HG03571 (cell line): ENCODE data around the gene GATA1.
A peak's percentile ranks its signal among the peaks of the same experiment; 100 is the strongest.

ENCODE experiments used
- ATAC-seq: cut with Tn5 transposase; IDR thresholded peaks from one replicate; pipeline ENCODE4 v1.9.1; 2021; ENCODE audit not compliant: unreplicated experiment

The GATA1 gene

DNA sequence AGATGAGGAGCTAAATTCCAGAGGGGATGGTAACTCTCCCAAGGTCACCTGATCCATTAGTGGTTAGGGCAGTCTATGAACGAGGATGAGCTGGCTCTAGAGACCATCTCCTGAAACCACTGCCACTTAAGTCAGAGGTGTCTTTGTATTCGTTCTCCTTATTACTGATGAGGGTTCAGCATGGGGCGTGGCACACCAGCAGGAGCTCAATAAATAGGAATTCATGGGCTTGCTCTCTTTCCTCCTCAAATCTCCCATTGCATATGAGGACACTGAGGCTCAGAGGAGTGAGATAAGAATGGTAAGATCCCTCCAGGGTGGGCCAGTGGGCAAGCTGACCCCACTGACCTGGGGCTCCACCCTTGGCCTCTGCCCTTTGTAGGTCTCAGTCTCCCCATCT, 1.7 kb upstream of the GATA1 start:
- ATAC-seq = no peak

- no peak for ATAC-seq
These were observed 1.2 kb upstream of the GATA1 start for GRCh38 chrX:48785186-48785539.

DNA sequence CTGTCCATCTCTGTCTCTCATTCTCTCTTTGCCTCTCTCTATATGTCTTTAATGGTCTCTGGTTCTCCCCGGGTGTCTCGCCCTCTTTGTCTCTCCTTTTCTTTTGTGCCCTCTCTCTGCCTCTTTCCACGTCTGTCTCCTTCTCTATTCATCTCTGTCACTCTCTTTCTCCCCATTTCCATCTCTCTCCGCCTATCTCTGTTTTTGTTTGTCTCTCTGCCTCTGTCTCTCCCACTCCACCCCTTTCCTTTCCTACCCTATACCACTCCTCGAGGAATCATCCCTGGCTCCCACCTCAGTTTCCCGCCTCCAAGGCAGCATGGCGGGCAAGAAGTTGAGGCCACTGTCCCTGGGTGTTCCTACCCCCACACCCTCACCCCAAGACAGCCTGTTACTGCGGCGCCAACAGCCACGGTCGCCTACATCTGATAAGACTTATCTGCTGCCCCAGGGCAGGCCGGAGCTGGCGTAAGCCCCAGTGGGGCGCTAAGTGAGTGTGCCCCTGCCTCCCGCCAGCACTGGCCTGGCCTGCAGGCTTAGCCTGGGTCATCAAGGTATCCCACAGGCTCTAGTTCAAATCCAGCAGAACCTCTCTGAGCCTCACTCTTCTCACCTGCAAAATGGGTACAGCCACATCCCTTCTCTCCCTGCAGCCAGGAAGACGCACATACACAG, 713 bp upstream of the GATA1 start:
- ATAC-seq = no peak

- no peak for ATAC-seq
These were observed 575 bp downstream of the GATA1 start for GRCh38 chrX:48786825-48787504.

- ATAC-seq = no peak
These were observed 1.4 kb downstream of the GATA1 start for GRCh38 chrX:48787505-48788443.

- no peak for ATAC-seq
These were observed 3.2 kb downstream of the GATA1 start for GRCh38 chrX:48789366-48790220.

- ATAC-seq = no peak
These were observed 4.1 kb downstream of the GATA1 start for GRCh38 chrX:48790477-48790876.

DNA sequence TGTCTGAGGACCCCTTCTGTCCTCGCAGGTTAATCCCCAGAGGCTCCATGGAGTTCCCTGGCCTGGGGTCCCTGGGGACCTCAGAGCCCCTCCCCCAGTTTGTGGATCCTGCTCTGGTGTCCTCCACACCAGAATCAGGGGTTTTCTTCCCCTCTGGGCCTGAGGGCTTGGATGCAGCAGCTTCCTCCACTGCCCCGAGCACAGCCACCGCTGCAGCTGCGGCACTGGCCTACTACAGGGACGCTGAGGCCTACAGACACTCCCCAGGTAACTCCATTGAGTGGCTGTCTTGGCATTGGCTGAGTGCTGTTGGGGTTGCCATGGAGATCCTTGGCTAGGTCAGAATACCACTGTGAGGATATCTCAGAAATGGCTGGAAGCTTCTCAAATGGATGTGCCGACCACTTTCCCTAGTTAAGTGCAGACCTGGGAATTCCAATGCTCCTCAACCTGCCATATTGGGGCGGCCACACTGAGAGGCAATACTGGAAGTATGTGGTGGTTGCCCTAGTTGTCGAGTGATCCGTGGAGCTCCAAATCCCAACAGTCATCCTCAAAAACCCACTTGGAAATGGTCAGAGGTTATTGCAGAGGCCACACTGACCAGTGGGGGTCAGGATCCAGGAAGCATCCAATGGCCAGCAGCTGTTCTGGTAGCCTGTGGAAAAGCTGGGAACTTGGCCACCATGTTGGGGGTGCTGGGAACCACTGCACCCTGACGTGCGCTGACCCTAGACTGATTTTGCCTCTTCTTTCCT, 4.9 kb downstream of the GATA1 start:
- ATAC-seq = no peak

GRCh38 chrX:48792219-48792618, 5.8 kb downstream of the GATA1 start:
- no peak for ATAC-seq

- ATAC-seq = no peak
These were observed 7.5 kb downstream of the GATA1 start for GRCh38 chrX:48793935-48794334.

GRCh38 chrX:48794340-48794910, 8.0 kb downstream of the GATA1 start:
- ATAC-seq = no peak

GRCh38 chrX:48794911-48795515, 8.6 kb downstream of the GATA1 start:
- no peak for ATAC-seq

DNA sequence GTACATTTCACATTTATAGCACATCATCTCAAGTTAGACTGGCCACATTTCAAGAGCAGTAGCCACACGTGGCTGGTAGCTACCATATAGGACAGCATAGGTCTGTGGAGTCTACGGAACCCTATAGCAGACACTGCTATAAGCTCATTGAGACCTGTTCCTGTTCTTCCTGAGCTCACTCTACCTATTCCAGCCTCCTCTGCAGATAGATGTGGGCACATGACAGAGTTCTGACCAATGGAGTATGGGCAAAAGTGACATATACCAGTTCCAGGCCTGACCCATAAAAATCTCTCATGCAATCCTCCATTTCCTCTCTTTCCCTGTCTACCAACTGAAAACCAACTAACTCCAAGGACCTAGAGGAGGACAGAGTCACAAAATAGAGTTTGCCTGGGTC, 11.9 kb downstream of the GATA1 start:
- ATAC-seq = no peak

DNA sequence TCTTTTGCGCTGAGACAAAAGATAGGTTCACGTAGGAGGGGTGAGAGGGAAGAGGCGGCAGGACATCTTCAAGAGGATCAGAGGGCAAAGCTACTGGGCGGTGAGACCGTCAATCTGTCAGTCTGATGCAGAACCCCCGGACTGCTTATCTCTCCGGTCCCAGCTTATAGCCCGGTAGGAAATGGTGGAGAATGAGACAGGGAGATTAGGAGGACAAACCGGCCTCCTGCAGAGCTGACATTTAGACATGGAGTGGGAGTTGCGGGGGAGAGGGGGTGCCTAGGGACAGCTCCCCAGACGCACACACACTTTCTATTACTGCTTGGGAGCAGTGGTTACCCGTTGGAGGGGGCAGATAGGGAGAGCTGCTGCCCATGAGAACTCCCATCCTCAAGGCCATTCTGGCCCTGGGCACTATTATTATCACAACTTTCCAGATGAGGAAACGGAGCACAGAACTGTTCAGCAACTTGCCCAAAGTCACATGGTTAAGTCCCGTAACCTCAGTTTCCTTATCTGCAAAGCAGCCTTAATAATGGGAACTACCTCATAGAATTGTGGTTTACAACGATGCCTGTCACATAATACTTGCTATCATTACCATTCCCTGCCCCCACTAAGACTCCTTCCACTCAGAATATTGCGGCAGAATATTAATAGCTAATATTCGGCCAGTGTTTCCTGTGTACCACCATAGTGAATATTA, 14.3 kb downstream of the GATA1 start:
- no peak for ATAC-seq

- peak; percentile 86 for ATAC-seq
These were observed 15.1 kb downstream of the GATA1 start, which contains the start of gene HDAC6 for GRCh38 chrX:48801280-48802088. TSS of gene HDAC6 (plus strand) at chrX:48802067. CDS start at chrX:48802693, 626 bp downstream.

GRCh38 chrX:48802089-48802904, 15.9 kb downstream of the GATA1 start:
- ATAC-seq = peak; percentile 34

GRCh38 chrX:48802905-48803200, 16.5 kb downstream of the GATA1 start:
- ATAC-seq = no peak
